GM19438 (cell line): Measurements from ENCODE around the gene GSTO1.
"Not testable (repeated sequence)": the region's sequence is repeated elsewhere in the genome, so short reads cannot be mapped to it uniquely, and the experiment has no call there.

Experiments used
- ATAC-seq: cut with Tn5 transposase; IDR thresholded peaks from one replicate; pipeline ENCODE4 v1.9.1; 2021; ENCODE audit warnings: low read depth; ENCODE audit not compliant: unreplicated experiment

Gene GSTO1

DNA sequence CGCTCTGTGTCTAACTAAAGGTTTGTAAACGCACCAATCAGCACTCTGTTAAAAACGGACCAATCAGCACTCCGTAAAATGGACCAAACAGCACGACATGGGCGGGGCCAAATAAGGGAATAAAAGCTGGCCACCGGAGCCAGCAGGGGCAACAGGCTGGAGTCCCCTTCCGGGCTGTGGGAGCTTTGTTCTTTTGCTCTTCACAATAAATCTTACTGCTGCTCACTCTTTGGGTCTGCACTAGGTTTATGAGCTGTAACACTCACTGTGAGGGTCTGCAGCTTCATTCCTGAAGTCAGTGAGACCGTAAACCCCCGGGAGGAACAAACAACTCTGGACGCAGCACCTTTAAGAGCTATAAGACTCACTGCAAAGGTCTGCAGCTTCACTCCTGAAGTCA lies 5.8 kb upstream of the GSTO1 start:
- not testable (repeated sequence) for ATAC-seq

DNA sequence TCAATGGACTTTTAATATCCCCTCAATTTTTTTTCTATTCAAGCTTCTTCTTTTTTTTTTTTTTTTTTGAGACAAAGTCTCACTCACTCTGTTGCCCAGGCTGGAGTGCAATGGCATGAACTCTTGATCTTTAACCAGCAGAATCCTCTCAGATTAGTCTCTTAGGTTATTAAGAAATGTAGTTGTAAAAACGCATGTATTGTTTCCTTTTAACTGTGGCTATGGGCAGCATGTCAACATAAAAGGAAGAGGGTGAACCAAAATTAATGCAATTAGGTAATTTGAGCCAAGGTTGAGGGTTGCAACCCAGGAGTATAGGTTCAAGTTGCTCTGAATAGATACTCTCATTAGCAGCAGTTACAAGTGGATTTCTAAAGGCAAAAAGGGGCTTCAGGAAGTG lies 4.3 kb upstream of the GSTO1 start:
- no peak for ATAC-seq

- ATAC-seq, result no peak
Measured at GRCh38 chr10:104251443-104251842, 3.2 kb upstream of the GSTO1 start.

- no peak for ATAC-seq
Measured at GRCh38 chr10:104252368-104252767, 2.3 kb upstream of the GSTO1 start.

- no peak for ATAC-seq
Measured at GRCh38 chr10:104253106-104253505, 1.6 kb upstream of the GSTO1 start.

DNA sequence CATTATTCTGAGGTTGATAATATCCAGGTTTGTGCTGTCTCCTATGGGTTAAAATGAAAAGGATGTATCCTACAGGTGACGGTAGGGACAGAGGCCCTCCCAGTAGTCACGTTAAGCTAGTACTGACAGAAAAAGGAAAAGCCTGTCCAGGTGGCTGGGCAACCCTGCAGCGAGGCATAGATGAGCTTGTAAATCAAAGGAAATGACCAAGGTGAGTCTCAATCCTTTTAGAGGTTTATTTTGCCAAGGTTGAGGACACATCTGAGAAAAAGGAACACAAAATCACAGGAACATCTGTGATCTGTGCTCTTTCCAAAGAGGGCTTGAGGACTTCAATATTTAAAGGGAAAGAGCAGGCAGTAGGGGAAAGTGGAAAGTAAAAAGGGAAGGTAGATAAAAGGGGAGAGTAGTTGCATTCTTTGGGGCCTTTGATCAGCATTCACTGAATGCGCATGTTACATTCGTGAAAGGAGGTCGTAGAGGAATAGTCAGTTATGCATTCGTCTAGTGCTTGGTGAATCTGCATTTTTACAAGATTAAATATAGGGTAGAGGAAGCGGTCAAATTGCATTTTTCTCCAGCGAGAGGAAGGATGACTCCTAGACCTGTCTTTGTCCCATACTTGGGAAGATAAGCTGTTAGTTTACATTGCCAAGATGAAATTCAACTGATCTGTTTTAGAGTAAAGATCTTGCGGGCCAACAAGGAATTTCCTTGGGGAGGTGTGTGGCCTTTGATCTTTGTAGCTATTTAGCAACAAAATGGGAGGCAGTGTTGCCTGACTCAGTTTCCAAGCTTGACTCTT lies 884 bp upstream of the GSTO1 start:
- ATAC-seq, result no peak

GRCh38 chr10:104255311-104255981 lies 754 bp downstream of the GSTO1 start:
- ATAC-seq, result no peak

- ATAC-seq, result no peak
Measured at GRCh38 chr10:104256335-104256961, 1.8 kb downstream of the GSTO1 start.

GRCh38 chr10:104257235-104257634 lies 2.5 kb downstream of the GSTO1 start:
- ATAC-seq, result no peak

GRCh38 chr10:104258209-104258608 lies 3.5 kb downstream of the GSTO1 start:
- no peak for ATAC-seq

DNA sequence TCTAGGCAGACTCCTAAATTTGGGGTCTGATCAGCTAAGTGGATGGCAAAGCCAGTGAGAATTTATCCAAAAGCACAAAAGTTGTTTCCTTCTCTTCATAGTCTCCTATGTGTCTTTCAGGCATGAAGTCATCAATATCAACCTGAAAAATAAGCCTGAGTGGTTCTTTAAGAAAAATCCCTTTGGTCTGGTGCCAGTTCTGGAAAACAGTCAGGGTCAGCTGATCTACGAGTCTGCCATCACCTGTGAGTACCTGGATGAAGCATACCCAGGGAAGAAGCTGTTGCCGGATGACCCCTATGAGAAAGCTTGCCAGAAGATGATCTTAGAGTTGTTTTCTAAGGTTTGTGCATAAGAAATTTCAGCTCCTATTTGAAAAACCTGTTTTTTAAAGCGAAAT lies 4.8 kb downstream of the GSTO1 start:
- no peak for ATAC-seq

- ATAC-seq, result no peak
Measured at GRCh38 chr10:104259999-104260774, 5.5 kb downstream of the GSTO1 start.

DNA sequence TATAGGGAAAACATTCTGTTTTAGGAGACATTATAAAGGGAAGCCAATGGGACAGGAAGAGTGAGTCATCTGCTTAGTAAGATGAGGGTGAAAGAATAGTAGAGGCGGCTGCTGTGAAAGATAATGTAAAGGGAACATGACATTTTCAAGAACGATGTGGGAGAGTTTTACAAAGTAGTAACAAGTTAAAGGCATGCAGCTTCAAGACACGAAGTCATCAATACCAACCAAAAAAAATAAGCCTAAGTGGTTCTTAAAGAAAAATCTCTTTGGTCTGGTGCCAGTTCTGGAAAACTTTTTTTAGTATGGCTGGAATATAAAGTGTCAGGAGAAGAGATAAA lies 6.1 kb downstream of the GSTO1 start:
- ATAC-seq, result no peak

- ATAC-seq, result no peak
Measured at GRCh38 chr10:104262055-104262454, 7.4 kb downstream of the GSTO1 start.

DNA sequence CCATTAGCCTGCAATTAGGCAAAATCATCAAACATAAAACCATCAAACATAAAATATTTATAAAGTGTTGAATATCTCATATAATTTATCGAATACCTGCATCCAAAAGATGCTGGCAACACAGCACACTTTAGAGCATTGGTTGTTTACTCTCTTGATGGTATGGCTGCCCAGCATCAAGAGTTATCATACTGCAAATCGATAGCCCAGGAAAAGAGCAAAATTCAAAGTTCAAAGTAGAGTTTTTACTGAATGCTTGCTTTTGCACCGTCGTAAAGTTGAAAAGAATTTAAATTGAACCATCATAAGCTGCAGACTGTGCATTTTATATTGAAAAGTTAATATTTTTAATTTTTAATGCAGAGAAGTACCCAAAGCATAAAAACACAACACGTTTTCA lies 10.1 kb downstream of the GSTO1 start:
- ATAC-seq, result no peak

DNA sequence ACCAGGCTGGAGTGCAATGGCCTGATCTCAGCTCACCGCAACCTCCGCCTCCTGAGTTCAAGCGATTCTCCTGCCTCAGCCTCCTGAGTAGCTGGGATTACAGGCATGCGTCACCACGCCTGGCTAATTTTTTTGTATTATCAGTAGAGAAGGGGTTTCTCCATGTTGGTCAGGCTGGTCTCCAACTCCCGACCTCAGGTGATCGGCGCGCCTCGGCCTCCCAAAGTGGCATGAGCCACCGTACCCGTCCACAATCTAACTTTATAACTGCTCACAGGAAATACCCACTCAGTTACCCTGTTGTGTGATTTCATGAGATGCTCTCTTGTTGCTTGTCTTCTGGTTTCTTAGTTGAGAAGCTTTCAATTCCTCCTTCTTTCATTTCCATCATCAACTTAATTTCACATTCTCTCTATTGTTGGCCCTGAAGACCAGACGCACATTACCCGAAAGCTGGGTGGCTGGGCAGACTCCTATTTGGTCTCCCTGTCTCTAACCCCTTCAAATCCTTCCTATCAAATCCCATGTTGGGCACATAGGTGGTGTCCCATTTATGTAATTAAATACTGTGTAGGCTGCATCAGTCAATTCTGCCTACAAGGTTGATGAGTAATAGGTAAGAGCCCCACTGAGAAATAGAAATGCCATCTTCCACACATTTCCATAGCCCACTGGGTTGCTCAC lies 13.2 kb downstream of the GSTO1 start:
- no peak for ATAC-seq

- ATAC-seq, result no peak
Measured at GRCh38 chr10:104268405-104268712, 13.7 kb downstream of the GSTO1 start.

DNA sequence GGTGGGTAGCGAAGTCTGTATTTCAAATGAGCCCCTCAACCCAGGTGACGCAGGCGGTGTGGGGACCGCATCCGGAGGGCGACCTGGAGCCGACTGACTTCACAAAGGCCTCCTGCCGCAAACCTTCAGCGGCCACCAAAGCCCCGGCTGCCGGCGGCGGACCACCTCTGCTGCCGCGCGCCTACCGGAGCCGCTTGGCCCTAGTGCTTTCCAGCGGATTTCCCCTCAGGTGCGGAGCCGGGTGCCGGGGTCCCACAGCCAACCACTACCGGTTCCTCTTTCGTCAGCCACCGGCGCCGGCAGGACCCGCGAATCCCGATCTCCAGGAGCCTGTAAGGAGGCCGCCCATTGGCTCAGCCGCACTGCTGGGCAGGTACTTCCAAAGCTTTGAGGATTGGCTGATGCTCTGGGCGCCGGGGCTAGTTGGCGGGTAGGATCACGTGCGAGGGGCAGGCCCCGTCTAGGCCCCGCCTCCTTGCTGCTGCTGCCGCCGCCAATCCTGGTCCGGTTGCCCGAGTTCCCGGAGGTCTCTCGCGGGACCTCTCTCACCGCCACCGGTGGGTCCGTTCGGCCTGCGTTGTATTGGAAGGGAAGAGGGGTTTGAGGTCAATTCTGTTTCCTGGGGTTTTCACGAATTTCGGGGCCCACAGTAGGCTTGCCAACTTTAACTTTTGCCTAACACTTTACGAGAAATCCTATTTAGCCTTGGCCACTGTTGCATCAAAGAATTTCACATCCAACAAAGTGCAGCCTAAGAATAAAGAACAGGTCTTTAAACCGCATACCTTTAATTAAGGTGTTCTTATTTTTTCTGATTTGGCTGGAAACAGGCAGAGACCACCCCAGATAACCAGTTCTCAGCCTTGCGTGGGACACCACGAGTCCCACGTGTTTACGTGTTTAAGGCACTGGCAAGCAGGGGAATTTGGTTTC lies 14.3 kb downstream of the GSTO1 start, which contains the start of gene GSTO2:
GSTO2 (plus strand) TSS at position 472 of the 933 bp plus-strand sequence. CDS start 5,732 bp downstream, outside the sequence.
- ATAC-seq, result peak; percentile 99

DNA sequence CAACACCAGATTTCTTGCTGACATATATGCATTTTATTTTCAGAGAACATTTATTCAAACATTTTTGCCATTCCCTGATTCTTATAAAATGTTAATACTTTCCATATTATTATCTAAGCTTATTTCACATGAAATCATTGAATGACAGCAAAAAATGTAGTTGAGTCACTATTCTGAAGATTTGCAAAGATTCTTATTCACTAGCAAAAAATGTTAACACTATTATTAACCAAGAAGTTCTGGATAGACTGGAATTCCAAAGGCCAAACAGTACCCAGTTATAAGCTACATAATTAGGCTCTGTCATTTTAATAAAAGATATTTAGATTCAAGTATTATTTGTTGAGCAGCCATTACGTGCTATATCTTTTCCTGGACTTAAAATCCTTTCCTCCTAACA lies 18.6 kb downstream of the GSTO1 start:
- ATAC-seq, result no peak
